HepG2 (cell line): ENCODE data around the gene PATZ1. TPM values are rescaled to one million over a fixed set of nuclear protein-coding genes. Genes with fewer than 3 reads are reported as not detected.

Source experiments
- ATAD3A ChIP-seq: sonication (generic); formaldehyde crosslinking; IDR thresholded peaks from 2 replicates; pipeline ENCODE4 v1.4.0; 2020; ENCODE audit warnings: missing genetic modification reagents
- CEBPB ChIP-seq: IDR thresholded peaks from 2 replicates; pipeline ENCODE4 v1.6.1; 2011; ENCODE audit warnings: low read depth, low read length, improper control_type of control experiment, borderline replicate concordance
- GABPA ChIP-seq, 2 experiments: IDR thresholded peaks; 2 replicates each; pipeline ENCODE4 v1.6.1; 2011 to 2016; ENCODE audit warnings: low read depth in 2 of 2, low read length in 1 of 2, missing biosample characterization in 1 of 2, missing genetic modification characterization in 1 of 2
- JARID2 ChIP-seq: sonication (generic); formaldehyde crosslinking; IDR thresholded peaks from 2 replicates; pipeline ENCODE4 v1.8.1; 2023; ENCODE audit warnings: missing genetic modification reagents, inconsistent platforms; ENCODE audit not compliant: insufficient replicate concordance
- MAZ ChIP-seq, 2 experiments: sonication (generic) in 1 of 2; formaldehyde crosslinking in 1 of 2; IDR thresholded peaks; 2 replicates each; pipeline versions ENCODE4 v1.5.0 to v1.6.1; 2012 to 2020; ENCODE audit warnings: low read depth in 2 of 2, mild to moderate bottlenecking in 2 of 2, borderline replicate concordance in 1 of 2, improper control_type of control experiment in 1 of 2, low read length in 1 of 2, missing genetic modification reagents in 1 of 2, moderate library complexity in 1 of 2
- PHF5A ChIP-seq: IDR thresholded peaks from one replicate; pipeline ENCODE4 v1.6.1; 2018; ENCODE audit warnings: low read depth, missing genetic modification reagents; ENCODE audit not compliant: unreplicated experiment
- POGZ ChIP-seq: sonication (generic); formaldehyde crosslinking; IDR thresholded peaks from 2 replicates; pipeline ENCODE4 v1.4.0; 2020; ENCODE audit warnings: mild to moderate bottlenecking, missing genetic modification reagents
- RXRB ChIP-seq: IDR thresholded peaks from 2 replicates; pipeline ENCODE4 v1.6.1; 2016; ENCODE audit warnings: borderline replicate concordance, missing genetic modification reagents, missing compliant biosample characterization
- SIN3B ChIP-seq: fragments of 150-350 bp; IDR thresholded peaks from 2 replicates; pipeline ENCODE4 v1.6.1; 2014; ENCODE audit warnings: low read length
- ZBTB7A ChIP-seq: sonication (generic); formaldehyde crosslinking; IDR thresholded peaks from 2 replicates; pipeline ENCODE4 v1.8.0; 2022; ENCODE audit warnings: mild to moderate bottlenecking, missing genetic modification reagents
- ZFY ChIP-seq: sonication (generic); formaldehyde crosslinking; IDR thresholded peaks from 2 replicates; pipeline ENCODE4 v1.4.0; 2020; ENCODE audit warnings: missing genetic modification reagents
- ZNF264 ChIP-seq: sonication (generic); formaldehyde crosslinking; IDR thresholded peaks from 2 replicates; pipeline ENCODE4 v1.4.0; 2020; ENCODE audit warnings: missing genetic modification reagents
- ZNF292 ChIP-seq: sonication (generic); formaldehyde crosslinking; IDR thresholded peaks from 2 replicates; pipeline ENCODE4 v1.8.1; 2022; ENCODE audit warnings: mild to moderate bottlenecking, low read depth, missing genetic modification reagents, borderline replicate concordance
- ZNF34 ChIP-seq: sonication (generic); formaldehyde crosslinking; IDR thresholded peaks from 2 replicates; pipeline ENCODE4 v1.4.0; 2020; ENCODE audit warnings: mild to moderate bottlenecking, missing genetic modification reagents, borderline replicate concordance
- ZSCAN22 ChIP-seq: sonication (generic); formaldehyde crosslinking; IDR thresholded peaks from 2 replicates; pipeline ENCODE4 v1.4.0; 2020; ENCODE audit warnings: mild to moderate bottlenecking, missing genetic modification reagents
- ZSCAN29 ChIP-seq: sonication (generic); formaldehyde crosslinking; conservative IDR thresholded peaks from 2 replicates; pipeline ENCODE4 v1.4.0; 2020; ENCODE audit warnings: mild to moderate bottlenecking, missing genetic modification reagents
- ZSCAN31 ChIP-seq: sonication (generic); formaldehyde crosslinking; IDR thresholded peaks from 2 replicates; pipeline ENCODE4 v1.5.0; 2020; ENCODE audit warnings: low read depth, mild to moderate bottlenecking, missing genetic modification reagents
- polyA plus RNA-seq, 8 experiments: library from polyadenylated mRNA; depleted of rRNA in 3 of 8; stranded (reverse) in 7 of 8; unstranded in 1 of 8; fragments of >200 nt; fragmentation: Illumina TruSeq in 4 of 8; extraction: Trizol in 4 of 8; gene quantifications; 2 replicates each; pipeline versions ENCODE4 v1.2.1 to v1.2.3, GENCODE V29; 2011 to 2016; ENCODE audit warnings: low read depth in 4 of 8, missing spikeins in 1 of 8, mixed read lengths in 1 of 8; ENCODE audit not compliant: insufficient read depth in 1 of 8
- total RNA-seq, 5 experiments: library from RNA; depleted of rRNA; stranded (reverse); fragments of >200 nt; fragmentation: Illumina TruSeq; extraction: Trizol; gene quantifications; 2 replicates each; pipeline ENCODE4 v1.2.3, GENCODE V29; 2016; ENCODE audit warnings: low read depth in 1 of 5
- TF ChIP-seq, protein P1 (sequence below): sonication (generic); formaldehyde crosslinking; IDR thresholded peaks from 2 replicates; pipeline ENCODE4 v1.4.0; 2020; ENCODE audit warnings: missing genetic modification reagents, borderline replicate concordance
- TF ChIP-seq, protein P2 (sequence below): IDR thresholded peaks from 2 replicates; pipeline ENCODE4 v1.6.1; 2012; ENCODE audit warnings: inconsistent platforms
- TF ChIP-seq, protein P3 (sequence below): sonication (generic); formaldehyde crosslinking; IDR thresholded peaks from 2 replicates; pipeline ENCODE4 v1.4.0; 2020; ENCODE audit warnings: low read depth, missing genetic modification reagents
- TF ChIP-seq, protein P4 (sequence below): sonication (generic); formaldehyde crosslinking; IDR thresholded peaks from 2 replicates; pipeline ENCODE4 v1.8.0; 2022; ENCODE audit warnings: missing genetic modification reagents, mild to moderate bottlenecking, inconsistent platforms, borderline replicate concordance

Gene PATZ1
- total and polyA plus RNA-seq, 2 of the 13 experiments (the other 11 are each of a cell fraction or from before 2014, with no cell fraction given) = 24.9 to 30.5 TPM

DNA sequence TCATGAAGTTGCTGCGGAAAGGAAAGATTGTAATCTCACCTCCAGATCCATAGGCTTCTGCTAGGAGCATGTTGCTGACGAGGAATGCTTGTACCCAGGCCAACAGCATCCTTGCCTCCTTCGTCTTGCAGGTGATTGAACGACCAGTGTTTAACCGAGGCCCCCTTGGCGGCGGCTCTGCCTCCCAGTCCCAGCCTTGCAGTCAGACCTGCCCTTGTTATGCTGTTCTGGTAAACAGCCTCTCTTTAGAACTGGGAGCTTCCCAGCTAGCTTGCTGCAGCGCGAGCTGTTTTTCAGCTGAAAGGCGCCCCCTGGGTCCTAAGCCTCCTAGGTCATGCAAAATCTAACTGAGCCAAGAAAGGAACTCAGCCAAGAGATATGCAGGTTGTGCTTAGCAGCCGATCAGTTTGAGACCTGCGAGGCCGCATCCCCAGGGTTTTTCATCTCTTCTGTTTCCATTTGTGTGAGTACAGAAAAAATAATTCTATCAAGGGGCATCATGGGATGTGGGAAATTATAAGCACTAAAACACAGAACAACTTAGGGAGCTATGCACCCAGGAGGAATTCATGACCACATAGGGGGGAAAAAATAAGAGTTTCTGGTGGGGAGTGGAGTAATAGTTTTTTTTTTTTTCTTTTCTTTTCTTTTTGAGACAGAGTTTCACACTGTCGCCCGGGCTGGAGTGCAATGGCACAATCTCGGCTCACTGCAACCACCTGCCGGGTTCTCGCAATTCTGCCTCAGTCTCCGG lies 53.7 kb downstream of the PATZ1 start, which contains the start of gene PIK3IP1 (continued):
- TF ChIP-seq POGZ (CRISPR knock-in tag) = no peak
- TF ChIP-seq, protein P1, sequence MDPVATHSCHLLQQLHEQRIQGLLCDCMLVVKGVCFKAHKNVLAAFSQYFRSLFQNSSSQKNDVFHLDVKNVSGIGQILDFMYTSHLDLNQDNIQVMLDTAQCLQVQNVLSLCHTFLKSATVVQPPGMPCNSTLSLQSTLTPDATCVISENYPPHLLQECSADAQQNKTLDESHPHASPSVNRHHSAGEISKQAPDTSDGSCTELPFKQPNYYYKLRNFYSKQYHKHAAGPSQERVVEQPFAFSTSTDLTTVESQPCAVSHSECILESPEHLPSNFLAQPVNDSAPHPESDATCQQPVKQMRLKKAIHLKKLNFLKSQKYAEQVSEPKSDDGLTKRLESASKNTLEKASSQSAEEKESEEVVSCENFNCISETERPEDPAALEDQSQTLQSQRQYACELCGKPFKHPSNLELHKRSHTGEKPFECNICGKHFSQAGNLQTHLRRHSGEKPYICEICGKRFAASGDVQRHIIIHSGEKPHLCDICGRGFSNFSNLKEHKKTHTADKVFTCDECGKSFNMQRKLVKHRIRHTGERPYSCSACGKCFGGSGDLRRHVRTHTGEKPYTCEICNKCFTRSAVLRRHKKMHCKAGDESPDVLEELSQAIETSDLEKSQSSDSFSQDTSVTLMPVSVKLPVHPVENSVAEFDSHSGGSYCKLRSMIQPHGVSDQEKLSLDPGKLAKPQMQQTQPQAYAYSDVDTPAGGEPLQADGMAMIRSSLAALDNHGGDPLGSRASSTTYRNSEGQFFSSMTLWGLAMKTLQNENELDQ (CRISPR knock-in tag) = no peak
- no peak for TF ChIP-seq ZNF34 (CRISPR knock-in tag)
- TF ChIP-seq ZSCAN29 (CRISPR knock-in tag) = 0 out of 2 replicates have a peak, but pooled peaks have one; percentile 54
- TF ChIP-seq ZSCAN22 (CRISPR knock-in tag) = no peak
- peak; percentile 92; the same call in 1 of the 2 replicates for TF ChIP-seq ZNF292 (CRISPR knock-in tag)
- TF ChIP-seq ZNF264 = peak; percentile 56; the same call in 1 of the 2 replicates
- peak; percentile 63; the same call in 1 of the 2 replicates for TF ChIP-seq RXRB (CRISPR knock-in tag)
- no peak for TF ChIP-seq ZBTB7A (CRISPR knock-in tag)
- peak; percentile 38 for TF ChIP-seq PHF5A
- TF ChIP-seq, protein P2, sequence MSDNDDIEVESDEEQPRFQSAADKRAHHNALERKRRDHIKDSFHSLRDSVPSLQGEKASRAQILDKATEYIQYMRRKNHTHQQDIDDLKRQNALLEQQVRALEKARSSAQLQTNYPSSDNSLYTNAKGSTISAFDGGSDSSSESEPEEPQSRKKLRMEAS = no peak; the same call in 1 of the 2 replicates
- TF ChIP-seq GABPA (IDR thresholded peaks at IDR 0.05; ENCODE audit: low read depth, low read length) = no peak
- peak; percentile 41 for TF ChIP-seq GABPA (CRISPR knock-in tag; IDR thresholded peaks at IDR 0.05; ENCODE audit: low read depth)
- TF ChIP-seq, protein P3, sequence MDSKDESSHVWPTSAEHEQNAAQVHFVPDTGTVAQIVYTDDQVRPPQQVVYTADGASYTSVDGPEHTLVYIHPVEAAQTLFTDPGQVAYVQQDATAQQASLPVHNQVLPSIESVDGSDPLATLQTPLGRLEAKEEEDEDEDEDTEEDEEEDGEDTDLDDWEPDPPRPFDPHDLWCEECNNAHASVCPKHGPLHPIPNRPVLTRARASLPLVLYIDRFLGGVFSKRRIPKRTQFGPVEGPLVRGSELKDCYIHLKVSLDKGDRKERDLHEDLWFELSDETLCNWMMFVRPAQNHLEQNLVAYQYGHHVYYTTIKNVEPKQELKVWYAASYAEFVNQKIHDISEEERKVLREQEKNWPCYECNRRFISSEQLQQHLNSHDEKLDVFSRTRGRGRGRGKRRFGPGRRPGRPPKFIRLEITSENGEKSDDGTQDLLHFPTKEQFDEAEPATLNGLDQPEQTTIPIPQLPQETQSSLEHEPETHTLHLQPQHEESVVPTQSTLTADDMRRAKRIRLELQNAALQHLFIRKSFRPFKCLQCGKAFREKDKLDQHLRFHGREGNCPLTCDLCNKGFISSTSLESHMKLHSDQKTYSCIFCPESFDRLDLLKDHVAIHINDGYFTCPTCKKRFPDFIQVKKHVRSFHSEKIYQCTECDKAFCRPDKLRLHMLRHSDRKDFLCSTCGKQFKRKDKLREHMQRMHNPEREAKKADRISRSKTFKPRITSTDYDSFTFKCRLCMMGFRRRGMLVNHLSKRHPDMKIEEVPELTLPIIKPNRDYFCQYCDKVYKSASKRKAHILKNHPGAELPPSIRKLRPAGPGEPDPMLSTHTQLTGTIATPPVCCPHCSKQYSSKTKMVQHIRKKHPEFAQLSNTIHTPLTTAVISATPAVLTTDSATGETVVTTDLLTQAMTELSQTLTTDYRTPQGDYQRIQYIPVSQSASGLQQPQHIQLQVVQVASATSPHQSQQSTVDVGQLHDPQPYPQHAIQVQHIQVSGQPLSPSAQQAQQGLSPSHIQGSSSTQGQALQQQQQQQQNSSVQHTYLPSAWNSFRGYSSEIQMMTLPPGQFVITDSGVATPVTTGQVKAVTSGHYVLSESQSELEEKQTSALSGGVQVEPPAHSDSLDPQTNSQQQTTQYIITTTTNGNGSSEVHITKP (CRISPR knock-in tag) = no peak
- no peak for TF ChIP-seq SIN3B
- TF ChIP-seq ZSCAN31 (CRISPR knock-in tag) = no peak
- TF ChIP-seq, protein P4, sequence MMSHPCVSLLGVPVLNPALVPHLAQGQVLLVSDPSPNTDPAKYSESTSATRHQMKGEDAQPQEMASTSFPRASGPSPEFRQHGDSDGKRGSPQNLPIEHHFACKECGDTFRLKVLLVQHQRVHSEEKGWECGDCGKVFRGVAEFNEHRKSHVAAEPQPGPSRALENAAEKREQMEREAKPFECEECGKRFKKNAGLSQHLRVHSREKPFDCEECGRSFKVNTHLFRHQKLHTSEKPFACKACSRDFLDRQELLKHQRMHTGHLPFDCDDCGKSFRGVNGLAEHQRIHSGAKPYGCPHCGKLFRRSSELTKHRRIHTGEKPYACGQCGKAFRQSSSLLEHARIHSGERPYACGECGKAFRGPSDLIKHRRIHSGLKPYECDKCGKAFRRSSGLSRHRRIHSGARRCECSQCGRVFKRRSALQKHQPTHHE = 0 out of 2 replicates have a peak, but pooled peaks have one; percentile 44
- no peak for TF ChIP-seq CEBPB
- TF ChIP-seq MAZ (IDR thresholded peaks at IDR 0.05; ENCODE audit: borderline replicate concordance, low read depth, low read length) = no peak; the same call in 1 of the 2 replicates
- no peak for TF ChIP-seq MAZ (CRISPR knock-in tag; IDR thresholded peaks at IDR 0.05; ENCODE audit: low read depth)
- TF ChIP-seq ATAD3A (CRISPR knock-in tag) = no peak
- TF ChIP-seq JARID2 (CRISPR knock-in tag) = no peak
- peak; percentile 34; the same call in 1 of the 2 replicates for TF ChIP-seq ZFY (CRISPR knock-in tag)
